ENCODE measurements around the gene P2RY6.

The P2RY6 gene

DNA sequence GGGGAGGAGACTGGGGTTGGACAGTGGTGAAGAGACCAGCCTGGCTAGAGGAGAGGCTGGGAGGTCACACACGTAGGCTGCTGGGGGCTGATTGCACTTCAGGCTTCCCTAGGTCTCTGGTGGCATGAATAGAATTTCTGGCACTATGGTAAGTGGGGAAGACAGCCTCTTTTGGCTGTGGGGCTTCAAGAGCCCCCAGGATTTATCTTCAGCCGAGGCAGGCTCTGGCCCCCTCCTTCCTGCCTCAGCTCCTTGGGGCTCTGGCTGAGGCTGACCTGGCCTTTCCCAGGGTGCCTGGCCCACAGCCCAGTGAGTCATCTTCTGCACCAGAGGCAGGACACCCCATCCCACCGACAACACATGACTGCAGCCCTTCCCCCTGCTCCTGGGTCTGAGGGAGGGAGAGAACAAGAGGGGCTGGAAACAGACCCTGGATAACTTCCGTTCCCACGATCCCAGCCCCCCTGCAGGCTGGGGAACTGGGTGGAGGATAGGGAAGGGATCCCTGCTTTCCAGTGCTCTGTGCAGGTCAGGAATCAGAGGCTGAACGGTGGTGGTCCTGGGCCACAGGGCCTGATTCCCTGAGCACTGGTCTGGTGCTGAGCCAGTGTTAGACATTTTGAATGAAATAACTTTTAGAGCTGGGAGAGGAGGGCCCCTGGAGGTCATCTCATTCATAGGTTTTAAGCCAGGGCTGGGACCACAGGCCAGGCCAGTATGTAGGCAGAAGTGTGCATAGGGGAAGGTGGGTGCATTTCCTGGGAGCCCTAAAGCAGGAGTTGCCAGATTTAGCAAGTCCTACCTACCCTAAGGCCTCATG, 62.5 kb downstream of the P2RY6 start:
- DNase-seq (ENCODE audit: low read depth): peak; percentile 48
- no peak overlapping the region for H3K4me3 ChIP-seq (ENCODE audit: low read depth, low read length)
- TF ChIP-seq MYC (IDR thresholded peaks at IDR 0.05; ENCODE audit: low read depth, low read length): no peak
- no peak for TF ChIP-seq MAX (IDR thresholded peaks at IDR 0.05; ENCODE audit: low read depth, low read length)
- TF ChIP-seq POLR2A (IDR thresholded peaks at IDR 0.05; ENCODE audit: extremely low read depth, insufficient read length): no peak
- TF ChIP-seq CTCF (IDR thresholded peaks at IDR 0.05; ENCODE audit: low read depth, low read length): no peak

- peak; percentile 97 for TF ChIP-seq MYC (IDR thresholded peaks at IDR 0.05; ENCODE audit: low read depth, low read length)
- peak; percentile 98 for TF ChIP-seq CTCF (IDR thresholded peaks at IDR 0.05; ENCODE audit: low read depth, low read length)
- no peak for TF ChIP-seq POLR2A (IDR thresholded peaks at IDR 0.05; ENCODE audit: extremely low read depth, insufficient read length)
- peak; percentile 97 for TF ChIP-seq MAX (IDR thresholded peaks at IDR 0.05; ENCODE audit: low read depth, low read length)
- DNase-seq (ENCODE audit: low read depth): peak; percentile 82
- H3K4me3 ChIP-seq (ENCODE audit: low read depth, low read length): no peak overlapping the region
These were observed 63.2 kb downstream of the P2RY6 start for GRCh38 chr11:73335204-73335923.

GRCh38 chr11:73337846-73338245, 65.7 kb downstream of the P2RY6 start:
- TF ChIP-seq MAX (IDR thresholded peaks at IDR 0.05; ENCODE audit: low read depth, low read length) (no peak), POLR2A (IDR thresholded peaks at IDR 0.05; ENCODE audit: extremely low read depth, insufficient read length) (no peak), CTCF (IDR thresholded peaks at IDR 0.05; ENCODE audit: low read depth, low read length) (no peak), MYC (IDR thresholded peaks at IDR 0.05; ENCODE audit: low read depth, low read length) (no peak)
- DNase-seq (ENCODE audit: low read depth): no peak
- H3K4me3 ChIP-seq (ENCODE audit: low read depth, low read length): no peak overlapping the region

GRCh38 chr11:73338279-73338678, 66.1 kb downstream of the P2RY6 start:
- DNase-seq (ENCODE audit: low read depth): no peak
- H3K4me3 ChIP-seq (ENCODE audit: low read depth, low read length): no peak overlapping the region
- no peak for TF ChIP-seq POLR2A (IDR thresholded peaks at IDR 0.05; ENCODE audit: extremely low read depth, insufficient read length)
- no peak for TF ChIP-seq CTCF (IDR thresholded peaks at IDR 0.05; ENCODE audit: low read depth, low read length)
- no peak for TF ChIP-seq MYC (IDR thresholded peaks at IDR 0.05; ENCODE audit: low read depth, low read length)

GRCh38 chr11:73340164-73340563, 68.0 kb downstream of the P2RY6 start:
- no peak for TF ChIP-seq CTCF (IDR thresholded peaks at IDR 0.05; ENCODE audit: low read depth, low read length)
- TF ChIP-seq MYC (IDR thresholded peaks at IDR 0.05; ENCODE audit: low read depth, low read length): no peak
- TF ChIP-seq MAX (IDR thresholded peaks at IDR 0.05; ENCODE audit: low read depth, low read length): no peak
- TF ChIP-seq POLR2A (IDR thresholded peaks at IDR 0.05; ENCODE audit: extremely low read depth, insufficient read length): no peak
- no peak overlapping the region for H3K4me3 ChIP-seq (ENCODE audit: low read depth, low read length)
- peak; percentile 36 for DNase-seq (ENCODE audit: low read depth)
